VCaP (cell line): ENCODE measurements around the gene TADA2A.

ENCODE experiments used
- H3K27ac ChIP-seq: fragments of 450-650 bp; 2 replicates; pipeline ENCODE4 v1.5.1; 2017
- CTCF ChIP-seq: fragments of 450-650 bp; conservative IDR thresholded peaks from 2 replicates; pipeline ENCODE4 v1.5.1; 2017; ENCODE audit warnings: mild to moderate bottlenecking, moderate library complexity

TADA2A gene

GRCh38 chr17:37520174-37520573, 113.5 kb downstream of the TADA2A start:
- no peak overlapping the region for H3K27ac ChIP-seq
- no peak for TF ChIP-seq CTCF

GRCh38 chr17:37521821-37522220, 115.1 kb downstream of the TADA2A start:
- TF ChIP-seq CTCF: no peak
- no peak overlapping the region for H3K27ac ChIP-seq

- no peak for TF ChIP-seq CTCF
- H3K27ac ChIP-seq: no peak overlapping the region
Observed at GRCh38 chr17:37523715-37524219, 117.1 kb downstream of the TADA2A start.

- peak; percentile 98 for TF ChIP-seq CTCF
- no peak overlapping the region for H3K27ac ChIP-seq
Observed at GRCh38 chr17:37527249-37527851, 120.7 kb downstream of the TADA2A start.
